GM19372 (cell line): ENCODE results near the gene FAM83B.
"Not testable (repeated sequence)": the region's sequence is repeated elsewhere in the genome, so short reads cannot be mapped to it uniquely, and the experiment has no call there.

Experiments
- ATAC-seq: cut with Tn5 transposase; IDR thresholded peaks from one replicate; pipeline ENCODE4 v1.9.1; 2021; ENCODE audit warnings: mild to moderate bottlenecking, low read depth, moderate library complexity; ENCODE audit not compliant: unreplicated experiment

Gene FAM83B

GRCh38 chr6:54970337-54970736 lies 123.8 kb downstream of the FAM83B start:
- ATAC-seq = no peak

- ATAC-seq = no peak
These were observed 125.3 kb downstream of the FAM83B start for GRCh38 chr6:54971825-54972224.

- not testable (repeated sequence) for ATAC-seq
These were observed 132.6 kb downstream of the FAM83B start for GRCh38 chr6:54979161-54979560.

GRCh38 chr6:54980511-54981275 lies 134.1 kb downstream of the FAM83B start:
- ATAC-seq = no peak

GRCh38 chr6:54981276-54981609 lies 134.7 kb downstream of the FAM83B start:
- no peak for ATAC-seq

- ATAC-seq = no peak
These were observed 135.1 kb downstream of the FAM83B start for GRCh38 chr6:54981647-54982046.

GRCh38 chr6:54987633-54988290 lies 141.2 kb downstream of the FAM83B start:
- ATAC-seq = no peak

GRCh38 chr6:54988576-54988975 lies 142.0 kb downstream of the FAM83B start:
- ATAC-seq = no peak

GRCh38 chr6:54990001-54990400 lies 143.4 kb downstream of the FAM83B start:
- no peak for ATAC-seq
